ENCODE measurements around the gene DPYSL5. TPM values are rescaled to one million over a fixed set of nuclear protein-coding genes. Genes with fewer than 3 reads are reported as not detected.

The DPYSL5 gene, protein sequence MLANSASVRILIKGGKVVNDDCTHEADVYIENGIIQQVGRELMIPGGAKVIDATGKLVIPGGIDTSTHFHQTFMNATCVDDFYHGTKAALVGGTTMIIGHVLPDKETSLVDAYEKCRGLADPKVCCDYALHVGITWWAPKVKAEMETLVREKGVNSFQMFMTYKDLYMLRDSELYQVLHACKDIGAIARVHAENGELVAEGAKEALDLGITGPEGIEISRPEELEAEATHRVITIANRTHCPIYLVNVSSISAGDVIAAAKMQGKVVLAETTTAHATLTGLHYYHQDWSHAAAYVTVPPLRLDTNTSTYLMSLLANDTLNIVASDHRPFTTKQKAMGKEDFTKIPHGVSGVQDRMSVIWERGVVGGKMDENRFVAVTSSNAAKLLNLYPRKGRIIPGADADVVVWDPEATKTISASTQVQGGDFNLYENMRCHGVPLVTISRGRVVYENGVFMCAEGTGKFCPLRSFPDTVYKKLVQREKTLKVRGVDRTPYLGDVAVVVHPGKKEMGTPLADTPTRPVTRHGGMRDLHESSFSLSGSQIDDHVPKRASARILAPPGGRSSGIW
- total RNA-seq (2012; rRNA removed): 0.22 TPM in 1 of 2 replicates, not detected in the other

DNA sequence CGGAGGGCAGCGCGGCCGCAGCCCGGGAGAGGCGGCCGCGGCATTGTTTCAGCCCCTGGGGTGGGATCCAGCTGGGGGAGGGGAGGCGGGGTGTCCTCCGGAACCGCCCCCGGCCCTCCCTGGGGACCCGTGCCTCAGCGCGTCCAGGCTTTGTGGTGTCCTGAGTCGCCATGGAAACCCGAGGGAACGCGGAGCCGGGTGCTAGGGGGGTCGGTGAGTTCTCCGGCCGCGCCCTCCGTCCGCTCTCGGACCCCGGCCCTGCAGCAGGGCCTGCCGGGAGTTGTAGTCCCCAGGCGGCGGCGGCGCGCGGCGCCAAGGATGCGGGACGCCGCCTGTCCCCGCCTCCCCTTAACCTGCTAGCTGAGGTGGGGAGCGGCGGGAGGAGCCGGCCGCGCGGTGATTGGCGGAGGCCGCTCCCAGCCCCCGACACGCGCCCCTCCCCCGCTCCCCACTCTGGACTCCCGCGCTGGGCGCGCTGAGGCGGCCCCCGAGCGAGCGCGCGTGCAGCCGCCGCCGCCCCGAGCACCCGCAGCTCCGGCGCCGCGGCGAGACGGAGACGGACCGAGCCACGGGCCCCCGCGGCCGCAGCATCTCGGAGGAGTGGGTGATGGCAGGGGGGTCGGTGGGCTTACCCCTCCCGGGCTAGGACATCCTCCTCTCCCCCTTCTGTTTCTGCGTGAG lies at the start of gene DPYSL5:
Gene DPYSL5 (plus strand): TSS at position 478 of the 681 bp plus-strand sequence. CDS start 50,368 bp downstream, outside the sequence.
- no peak within 1 kb of the TSS for H3K4me3 ChIP-seq (ENCODE audit: low read length)
- H3K9ac ChIP-seq (ENCODE audit: low read depth, low read length): no peak within 1 kb of the TSS

DNA sequence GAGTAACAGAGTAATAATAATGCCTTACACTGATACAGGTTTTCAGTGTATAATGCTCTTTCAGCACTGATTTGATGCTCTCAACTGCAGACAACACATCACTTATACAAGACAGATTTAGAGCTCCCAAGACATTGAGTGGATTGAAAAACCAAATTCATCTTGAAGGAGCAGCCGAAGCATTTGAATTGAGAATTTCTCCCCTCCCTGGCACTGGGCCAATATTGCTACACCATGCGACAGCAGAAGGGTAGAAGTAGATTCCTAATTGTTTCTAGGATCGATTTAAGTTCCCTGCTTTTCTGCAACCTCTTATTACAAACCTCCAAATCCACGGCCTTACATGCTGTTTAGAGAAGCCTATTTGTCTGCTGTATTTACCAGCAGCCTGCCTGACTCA lies 46.6 kb upstream of the DPYSL5 start:
- no peak overlapping the region for H3K4me3 ChIP-seq (ENCODE audit: low read length)
- no peak overlapping the region for H3K9ac ChIP-seq (ENCODE audit: low read depth, low read length)
- no peaks in the 10 kb centered on the region for H3K27me3 ChIP-seq (ENCODE audit: control insufficient read depth, insufficient read depth, low read length)
- H3K9me3 ChIP-seq (replicated peaks; ENCODE audit: low read length): no peaks in the 10 kb centered on the region
- no peak overlapping the region for H3K4me2 ChIP-seq (ENCODE audit: low read length)
- peaks cover 14% of the 10 kb centered on the region for H3K36me3 ChIP-seq (ENCODE audit: insufficient read depth, low read length)
- H3K4me1 ChIP-seq (ENCODE audit: control insufficient read depth, insufficient read depth, low read length): peaks cover 7% of the 10 kb centered on the region

More for the DNA sequence above, at the start of gene DPYSL5:
- Histone ChIP-seq H3K4me1 (ENCODE audit: control insufficient read depth, insufficient read depth, low read length) (peaks cover 6% of the 10 kb centered on the region), H3K36me3 (ENCODE audit: insufficient read depth, low read length) (no peaks in the 10 kb centered on the region), H3K4me2 (ENCODE audit: low read length) (peak within 1 kb of the TSS; percentile 56), H3K9me3 (replicated peaks; ENCODE audit: low read length) (no peaks in the 10 kb centered on the region), H3K27me3 (ENCODE audit: control insufficient read depth, insufficient read depth, low read length) (peaks cover 88% of the 10 kb centered on the region)

DNA sequence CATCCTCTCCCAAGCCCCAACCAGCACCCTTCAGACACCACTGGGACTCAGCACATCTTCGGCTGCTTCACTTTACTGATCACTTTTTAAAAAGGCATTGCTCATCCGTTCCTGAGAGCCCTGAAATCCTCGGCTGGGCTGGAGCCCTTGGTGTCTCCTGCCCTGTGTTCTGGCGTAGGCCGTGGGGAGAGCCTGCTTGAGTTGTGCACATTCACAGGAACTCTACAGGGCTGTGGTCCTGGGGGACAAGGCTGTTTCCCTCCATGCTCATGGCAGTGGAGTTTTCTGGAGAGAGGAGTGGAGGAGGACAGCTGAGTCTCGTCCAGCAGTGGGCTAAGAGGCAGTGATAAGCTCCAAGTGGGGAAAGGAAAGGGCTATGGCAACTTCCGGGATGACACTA lies 46.1 kb upstream of the DPYSL5 start:
- Histone ChIP-seq H3K27me3 (ENCODE audit: control insufficient read depth, insufficient read depth, low read length) (no peaks in the 10 kb centered on the region), H3K4me3 (ENCODE audit: low read length) (no peak overlapping the region), H3K4me2 (ENCODE audit: low read length) (no peak overlapping the region), H3K4me1 (ENCODE audit: control insufficient read depth, insufficient read depth, low read length) (peaks cover 7% of the 10 kb centered on the region), H3K9me3 (replicated peaks; ENCODE audit: low read length) (no peaks in the 10 kb centered on the region), H3K9ac (ENCODE audit: low read depth, low read length) (no peak overlapping the region), H3K36me3 (ENCODE audit: insufficient read depth, low read length) (peaks cover 14% of the 10 kb centered on the region)

DNA sequence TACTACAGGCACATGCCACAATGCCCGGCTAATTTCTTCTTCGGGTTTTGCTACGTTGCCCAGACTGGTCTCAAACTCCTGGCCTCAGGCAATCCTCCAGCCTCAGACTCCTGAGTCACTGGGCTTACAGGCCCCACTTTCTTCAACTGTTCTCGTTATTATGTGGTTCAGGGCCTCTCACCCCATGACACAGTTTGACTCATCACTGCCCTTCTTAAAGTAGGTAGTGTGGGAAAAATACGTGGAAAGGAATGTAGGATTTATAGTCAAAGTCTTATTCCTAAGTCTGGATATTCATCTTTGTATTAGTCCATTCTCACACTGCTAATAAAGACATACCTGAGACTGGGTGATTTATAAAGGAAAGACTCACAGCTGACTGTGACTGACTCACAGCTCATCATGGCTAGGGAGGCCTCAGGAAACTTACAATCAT lies 42.7 kb upstream of the DPYSL5 start:
- Histone ChIP-seq H3K36me3 (ENCODE audit: insufficient read depth, low read length) (peaks cover 4% of the 10 kb centered on the region), H3K4me1 (ENCODE audit: control insufficient read depth, insufficient read depth, low read length) (peaks cover 7% of the 10 kb centered on the region), H3K9me3 (replicated peaks; ENCODE audit: low read length) (no peaks in the 10 kb centered on the region), H3K4me3 (ENCODE audit: low read length) (no peak overlapping the region), H3K4me2 (ENCODE audit: low read length) (no peak overlapping the region), H3K27me3 (ENCODE audit: control insufficient read depth, insufficient read depth, low read length) (peaks cover 8% of the 10 kb centered on the region), H3K9ac (ENCODE audit: low read depth, low read length) (no peak overlapping the region)

- H3K4me1 ChIP-seq (ENCODE audit: control insufficient read depth, insufficient read depth, low read length): peaks cover 7% of the 10 kb centered on the region
- H3K9me3 ChIP-seq (replicated peaks; ENCODE audit: low read length): no peaks in the 10 kb centered on the region
These were observed 40.0 kb upstream of the DPYSL5 start for GRCh38 chr2:26807788-26808460.

GRCh38 chr2:26809211-26809610 lies 38.7 kb upstream of the DPYSL5 start:
- H3K9ac ChIP-seq (ENCODE audit: low read depth, low read length): no peak overlapping the region
- H3K9me3 ChIP-seq (replicated peaks; ENCODE audit: low read length): no peaks in the 10 kb centered on the region
- peaks cover 7% of the 10 kb centered on the region for H3K4me1 ChIP-seq (ENCODE audit: control insufficient read depth, insufficient read depth, low read length)

More at GRCh38 chr2:26807788-26808460, 40.0 kb upstream of the DPYSL5 start:
- H3K36me3 ChIP-seq (ENCODE audit: insufficient read depth, low read length): no peaks in the 10 kb centered on the region
- no peak overlapping the region for H3K4me3 ChIP-seq (ENCODE audit: low read length)
- H3K4me2 ChIP-seq (ENCODE audit: low read length): no peak overlapping the region
- H3K27me3 ChIP-seq (ENCODE audit: control insufficient read depth, insufficient read depth, low read length): peaks cover 26% of the 10 kb centered on the region
- no peak overlapping the region for H3K9ac ChIP-seq (ENCODE audit: low read depth, low read length)

GRCh38 chr2:26809876-26810577 lies 37.9 kb upstream of the DPYSL5 start:
- Histone ChIP-seq H3K4me1 (ENCODE audit: control insufficient read depth, insufficient read depth, low read length) (peaks cover 4% of the 10 kb centered on the region), H3K9ac (ENCODE audit: low read depth, low read length) (no peak overlapping the region), H3K27me3 (ENCODE audit: control insufficient read depth, insufficient read depth, low read length) (peaks cover 26% of the 10 kb centered on the region), H3K4me2 (ENCODE audit: low read length) (no peak overlapping the region), H3K9me3 (replicated peaks; ENCODE audit: low read length) (no peaks in the 10 kb centered on the region), H3K36me3 (ENCODE audit: insufficient read depth, low read length) (no peaks in the 10 kb centered on the region), H3K4me3 (ENCODE audit: low read length) (no peak overlapping the region)

More at GRCh38 chr2:26809211-26809610, 38.7 kb upstream of the DPYSL5 start:
- peaks cover 26% of the 10 kb centered on the region for H3K27me3 ChIP-seq (ENCODE audit: control insufficient read depth, insufficient read depth, low read length)
- H3K4me2 ChIP-seq (ENCODE audit: low read length): no peak overlapping the region
- H3K36me3 ChIP-seq (ENCODE audit: insufficient read depth, low read length): no peaks in the 10 kb centered on the region
- H3K4me3 ChIP-seq (ENCODE audit: low read length): no peak overlapping the region

DNA sequence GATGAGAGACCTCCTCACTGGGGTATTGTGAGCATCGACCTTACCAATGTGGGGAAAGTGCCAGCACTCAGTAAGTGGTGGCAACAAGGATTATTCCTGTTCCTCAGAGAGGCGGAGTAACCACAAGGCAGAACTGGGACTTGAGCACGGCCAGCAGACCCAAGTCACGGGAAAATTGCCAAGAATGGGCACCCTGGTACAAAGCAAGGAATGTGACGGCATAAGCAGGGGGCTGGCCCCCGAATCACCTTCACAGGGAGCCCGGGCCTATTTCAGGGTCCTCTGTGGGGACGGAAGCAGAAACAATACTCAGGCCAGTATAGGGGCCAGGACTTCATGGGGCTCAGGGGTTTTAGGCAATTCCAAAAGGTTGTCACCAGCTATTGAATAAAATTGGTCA lies 36.7 kb upstream of the DPYSL5 start:
- Histone ChIP-seq H3K27me3 (ENCODE audit: control insufficient read depth, insufficient read depth, low read length) (peaks cover 26% of the 10 kb centered on the region), H3K4me3 (ENCODE audit: low read length) (no peak overlapping the region), H3K4me2 (ENCODE audit: low read length) (no peak overlapping the region), H3K36me3 (ENCODE audit: insufficient read depth, low read length) (no peaks in the 10 kb centered on the region), H3K9ac (ENCODE audit: low read depth, low read length) (no peak overlapping the region), H3K4me1 (ENCODE audit: control insufficient read depth, insufficient read depth, low read length) (no peaks in the 10 kb centered on the region), H3K9me3 (replicated peaks; ENCODE audit: low read length) (no peaks in the 10 kb centered on the region)

DNA sequence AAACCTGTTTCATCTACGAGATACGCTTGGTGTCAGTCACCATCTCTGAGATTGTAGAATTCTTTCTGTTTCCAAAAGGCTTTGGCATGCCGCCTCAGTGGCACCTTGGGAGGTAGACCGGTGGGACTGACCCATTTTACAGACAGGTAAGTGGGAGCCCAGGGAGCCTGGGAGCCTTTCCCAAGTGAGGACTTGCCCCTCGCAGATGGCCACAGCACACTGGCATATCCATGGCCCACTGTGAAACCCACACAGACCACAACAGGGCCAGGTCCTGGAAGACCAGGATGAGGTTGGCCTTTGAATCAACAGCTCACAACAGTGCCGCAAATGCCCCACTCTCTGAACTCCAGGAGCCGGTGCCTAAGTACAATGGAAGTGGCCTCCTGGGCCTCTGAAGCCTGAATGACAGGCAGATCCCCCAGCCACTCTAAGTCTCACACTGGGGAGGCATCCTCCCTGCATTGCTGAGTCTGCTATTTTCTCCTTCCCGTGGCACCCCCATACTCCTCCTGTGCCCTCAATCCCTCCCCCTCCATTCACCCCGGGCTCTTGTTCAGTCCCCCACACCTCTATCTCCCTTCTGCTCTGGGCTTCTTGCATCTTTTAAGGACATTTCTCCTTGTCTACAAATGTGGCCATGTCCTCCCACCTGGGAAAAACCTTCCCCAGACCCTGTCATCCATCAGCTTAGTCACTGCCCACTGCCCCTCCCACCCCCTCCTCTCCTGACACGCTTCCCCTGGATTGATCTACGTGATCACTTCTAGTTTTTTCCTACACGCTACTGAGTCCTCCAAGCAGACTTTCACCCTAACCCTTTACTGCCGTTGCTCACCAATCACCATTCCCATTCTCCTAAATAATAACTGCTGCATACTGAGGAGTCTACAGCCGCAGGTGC lies 35.9 kb upstream of the DPYSL5 start:
- Histone ChIP-seq H3K36me3 (ENCODE audit: insufficient read depth, low read length) (no peaks in the 10 kb centered on the region), H3K4me3 (ENCODE audit: low read length) (no peak overlapping the region), H3K9me3 (replicated peaks; ENCODE audit: low read length) (no peaks in the 10 kb centered on the region), H3K4me1 (ENCODE audit: control insufficient read depth, insufficient read depth, low read length) (no peaks in the 10 kb centered on the region), H3K27me3 (ENCODE audit: control insufficient read depth, insufficient read depth, low read length) (peaks cover 31% of the 10 kb centered on the region), H3K4me2 (ENCODE audit: low read length) (no peak overlapping the region), H3K9ac (ENCODE audit: low read depth, low read length) (no peak overlapping the region)

GRCh38 chr2:26812731-26813130 lies 35.2 kb upstream of the DPYSL5 start:
- peaks cover 31% of the 10 kb centered on the region for H3K27me3 ChIP-seq (ENCODE audit: control insufficient read depth, insufficient read depth, low read length)
- no peaks in the 10 kb centered on the region for H3K9me3 ChIP-seq (replicated peaks; ENCODE audit: low read length)
- H3K4me1 ChIP-seq (ENCODE audit: control insufficient read depth, insufficient read depth, low read length): no peaks in the 10 kb centered on the region
- no peaks in the 10 kb centered on the region for H3K36me3 ChIP-seq (ENCODE audit: insufficient read depth, low read length)
- H3K4me2 ChIP-seq (ENCODE audit: low read length): no peak overlapping the region
- H3K9ac ChIP-seq (ENCODE audit: low read depth, low read length): no peak overlapping the region
- no peak overlapping the region for H3K4me3 ChIP-seq (ENCODE audit: low read length)

All from skeletal muscle satellite cell (primary cell).